Fibroblast of villous mesenchyme (primary cell): ENCODE results near the gene KCNQ4. TPM values are rescaled to one million over a fixed set of nuclear protein-coding genes. Genes with fewer than 3 reads are reported as not detected.

Source experiments
- DNase-seq: peaks from one replicate; pipeline ENCODE4 v3.0.0-alpha.2; 2010; ENCODE audit warnings: low read depth
- H3K4me3 ChIP-seq: 2 replicates; pipeline ENCODE4 v1.5.1; 2011; ENCODE audit warnings: low read depth, mild to moderate bottlenecking, low read length
- CTCF ChIP-seq: IDR thresholded peaks from 2 replicates; pipeline ENCODE4 v1.5.1; 2012; ENCODE audit warnings: low read depth, mild to moderate bottlenecking, low read length; ENCODE audit not compliant: insufficient read depth
- total RNA-seq: library from RNA; depleted of rRNA; stranded (reverse); fragments of >200 nt; gene quantifications from 2 replicates; pipeline ENCODE4 v1.2.3, GENCODE V29; 2012

KCNQ4 gene
- total RNA-seq, 1 donor: under 0.01 TPM

DNA sequence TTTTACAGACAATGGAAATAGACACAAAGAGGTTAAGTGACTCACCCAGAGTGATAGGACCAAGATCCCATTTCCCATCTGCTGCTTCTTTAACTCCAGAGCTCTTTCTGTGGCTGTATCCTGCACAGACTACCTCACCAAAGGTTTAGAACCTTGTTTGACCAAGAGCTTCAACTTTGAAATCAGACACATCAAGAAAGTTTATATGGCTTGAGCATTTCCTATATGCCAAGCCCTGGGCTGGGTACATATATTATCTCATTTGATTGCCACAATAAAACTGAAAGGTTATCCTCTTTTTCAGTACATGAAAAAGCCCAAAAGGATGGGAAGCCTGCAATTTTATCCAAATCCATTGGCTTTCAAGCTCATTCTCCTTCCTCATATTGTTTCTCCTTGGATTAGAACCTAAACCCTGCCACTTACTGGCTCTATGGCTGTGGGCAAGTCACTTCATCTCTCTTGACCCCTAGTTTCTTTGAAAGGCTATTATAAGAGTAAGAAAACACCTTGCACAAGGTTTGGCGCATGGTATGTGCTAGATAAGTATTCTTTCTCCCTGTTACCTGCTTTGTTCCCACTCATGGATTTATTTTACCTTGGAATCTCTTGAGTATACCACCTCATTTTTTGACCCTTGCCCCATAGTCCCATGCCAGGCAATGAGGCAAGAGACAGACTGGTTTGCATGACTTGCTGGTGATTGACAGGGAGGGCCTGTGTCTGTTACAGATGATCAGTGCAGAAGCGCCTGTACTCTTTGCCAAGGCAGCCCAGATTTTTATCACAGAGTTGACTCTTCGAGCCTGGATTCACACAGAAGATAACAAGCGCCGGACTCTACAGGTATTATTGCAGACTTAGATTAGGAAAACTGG, 34.5 kb upstream of the KCNQ4 start:
- no peak for TF ChIP-seq CTCF
- no peak for DNase-seq
- no peak overlapping the region for H3K4me3 ChIP-seq

DNA sequence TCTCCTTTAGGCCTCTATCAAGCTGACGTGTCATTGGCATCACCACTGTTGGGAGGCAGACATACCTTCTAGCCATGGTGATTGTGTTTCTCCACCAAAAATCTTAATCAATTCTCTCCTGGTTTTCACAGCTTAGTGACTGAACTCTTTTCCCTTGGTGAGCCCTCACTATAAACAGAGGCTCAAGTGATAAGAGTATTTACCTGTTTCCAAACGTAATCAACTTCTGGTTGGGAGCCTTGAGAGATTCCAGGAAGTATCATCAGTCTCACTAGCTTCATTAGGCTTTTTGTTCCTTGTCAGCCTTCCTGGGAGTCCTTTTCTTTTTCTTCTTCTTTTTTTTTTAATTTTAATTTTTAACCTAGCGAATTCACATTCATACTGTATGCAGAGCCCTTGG, 33.8 kb upstream of the KCNQ4 start:
- DNase-seq: peak; percentile 11
- no peak overlapping the region for H3K4me3 ChIP-seq

GRCh38 chr1:40750451-40750908, 33.1 kb upstream of the KCNQ4 start:
- peak; percentile 91 for DNase-seq
- H3K4me3 ChIP-seq: no peak overlapping the region
- TF ChIP-seq CTCF: no peak

More for the DNA sequence above, 33.8 kb upstream of the KCNQ4 start:
- no peak for TF ChIP-seq CTCF

DNA sequence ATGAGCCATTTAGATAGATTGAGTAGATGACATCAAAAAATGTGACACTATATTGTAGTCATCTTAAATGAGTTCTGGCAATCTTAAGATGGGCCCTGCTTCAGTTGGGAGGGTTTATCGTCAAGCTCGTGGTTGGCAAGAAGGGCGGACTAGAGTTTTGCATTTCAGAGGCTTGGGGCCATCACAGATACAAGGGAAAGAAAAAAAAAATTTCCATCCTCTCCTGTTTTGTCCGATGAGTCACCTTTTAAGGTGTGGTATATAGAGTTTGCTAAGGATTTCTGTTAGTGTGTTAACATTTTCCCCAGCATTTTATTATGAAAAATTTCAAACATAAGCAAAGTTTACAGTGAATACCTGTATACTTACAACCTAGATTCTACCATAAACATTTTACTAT, 31.8 kb upstream of the KCNQ4 start:
- no peak for DNase-seq
- H3K4me3 ChIP-seq: no peak overlapping the region
- TF ChIP-seq CTCF: no peak

GRCh38 chr1:40753142-40753882, 30.3 kb upstream of the KCNQ4 start:
- H3K4me3 ChIP-seq: no peak overlapping the region
- no peak for DNase-seq
- TF ChIP-seq CTCF: no peak

GRCh38 chr1:40754201-40754600, 29.4 kb upstream of the KCNQ4 start:
- TF ChIP-seq CTCF: no peak
- DNase-seq: no peak
- H3K4me3 ChIP-seq: no peak overlapping the region
